GM21515 (cell line): ENCODE measurements around the gene TBRG1.

Source experiments
- ATAC-seq: cut with Tn5 transposase; IDR thresholded peaks from one replicate; pipeline ENCODE4 v1.9.1; 2021; ENCODE audit not compliant: unreplicated experiment

The TBRG1 gene

GRCh38 chr11:124612567-124613246 is 10.0 kb upstream of the TBRG1 start:
- ATAC-seq = no peak

GRCh38 chr11:124618863-124619262 is 3.8 kb upstream of the TBRG1 start:
- no peak for ATAC-seq

- ATAC-seq = no peak
Observed at GRCh38 chr11:124623861-124624525, 1.3 kb downstream of the TBRG1 start.

GRCh38 chr11:124625504-124626168 is 3.0 kb downstream of the TBRG1 start:
- ATAC-seq = no peak

GRCh38 chr11:124627546-124627945 is 4.9 kb downstream of the TBRG1 start:
- no peak for ATAC-seq

- no peak for ATAC-seq
Observed at GRCh38 chr11:124629961-124630360, 7.3 kb downstream of the TBRG1 start.

- ATAC-seq = no peak
Observed at GRCh38 chr11:124633355-124633754, 10.7 kb downstream of the TBRG1 start.

- no peak for ATAC-seq
Observed at GRCh38 chr11:124635932-124636331, 13.3 kb downstream of the TBRG1 start.

GRCh38 chr11:124638500-124638899 is 15.8 kb downstream of the TBRG1 start:
- ATAC-seq = no peak

- ATAC-seq = no peak
Observed at GRCh38 chr11:124639186-124639585, 16.5 kb downstream of the TBRG1 start.

- no peak for ATAC-seq
Observed at GRCh38 chr11:124640666-124641065, 18.0 kb downstream of the TBRG1 start.

- no peak for ATAC-seq
Observed at GRCh38 chr11:124642628-124643027, 20.0 kb downstream of the TBRG1 start.

- ATAC-seq = no peak
Observed at GRCh38 chr11:124643042-124643604, 20.5 kb downstream of the TBRG1 start.

- no peak for ATAC-seq
Observed at GRCh38 chr11:124643605-124644425, 21.2 kb downstream of the TBRG1 start.

GRCh38 chr11:124644426-124645280 is 22.0 kb downstream of the TBRG1 start:
- ATAC-seq = no peak

- ATAC-seq = no peak
Observed at GRCh38 chr11:124646148-124646547, 23.5 kb downstream of the TBRG1 start.

GRCh38 chr11:124648610-124649009 is 25.9 kb downstream of the TBRG1 start:
- ATAC-seq = no peak

GRCh38 chr11:124656774-124657630 is 34.3 kb downstream of the TBRG1 start:
- no peak for ATAC-seq

- no peak for ATAC-seq
Observed at GRCh38 chr11:124657904-124658303, 35.2 kb downstream of the TBRG1 start.
